Measurements from ENCODE around the gene PRR23B. TPM values are rescaled to one million over a fixed set of nuclear protein-coding genes. Genes with fewer than 3 reads are reported as not detected.
"Not testable (repeated sequence)": the region's sequence is repeated elsewhere in the genome, so short reads cannot be mapped to it uniquely, and the experiment has no call there.

Gene PRR23B
- not detected for total RNA-seq
- polyA plus RNA-seq (ENCODE audit: insufficient read length in 2 of 2): not detected
- long read RNA-seq, donor 1: 0 reads
- long read RNA-seq, donor 2, partial matches to known transcripts: 0 of 1 reads
- long read RNA-seq, donor 2, other reads (novel, unspliced or antisense): 0 of 1 reads
- long read RNA-seq, donor 3: 0 reads
- long read RNA-seq, donor 4: 0 reads

DNA sequence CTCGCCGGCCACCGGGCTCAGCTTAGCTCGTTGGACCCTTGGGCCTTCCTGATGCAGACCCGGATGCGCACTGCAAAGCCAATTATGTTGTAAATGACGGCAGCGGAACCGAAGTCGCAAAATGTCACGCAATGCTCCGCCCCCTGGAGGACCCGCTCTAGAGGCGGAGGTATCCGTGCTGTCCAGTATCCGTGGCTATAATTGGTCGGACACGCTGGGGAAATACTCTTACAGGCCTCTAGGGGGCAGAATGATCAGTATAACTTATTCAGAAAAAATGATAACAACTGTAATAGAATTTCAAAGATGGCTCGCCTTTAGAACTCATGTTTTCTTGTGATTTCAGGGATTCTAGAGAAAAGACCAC is at the start of gene PRR23B:
TSS of gene PRR23B (minus strand) at position 59 of the 367 bp plus-strand sequence. CDS start 265 bp downstream, outside the sequence.
- Histone ChIP-seq H3K27ac (ENCODE audit: low read depth, low read length) (no peak within 1 kb of the TSS), H3K9me3 (ENCODE audit: control insufficient read depth, insufficient read depth, low read length) (no peaks in the 10 kb centered on the region), H3K4me1 (ENCODE audit: control insufficient read depth, insufficient read depth, low read length) (no peaks in the 10 kb centered on the region), H3K4me3 (ENCODE audit: low read depth, low read length) (no peak within 1 kb of the TSS), H3K36me3 (ENCODE audit: control insufficient read depth, insufficient read depth, low read length) (no peaks in the 10 kb centered on the region), H3K27me3 (ENCODE audit: control insufficient read depth, insufficient read depth, low read length) (peaks cover 2% of the 10 kb centered on the region)
- 71% methylated on average over 15 of the region's 19 CpGs for WGBS (ENCODE audit: insufficient coverage)
- no peak for DNase-seq (ENCODE audit: low read depth in 4 of 6, low spot score in 6 of 6)

DNA sequence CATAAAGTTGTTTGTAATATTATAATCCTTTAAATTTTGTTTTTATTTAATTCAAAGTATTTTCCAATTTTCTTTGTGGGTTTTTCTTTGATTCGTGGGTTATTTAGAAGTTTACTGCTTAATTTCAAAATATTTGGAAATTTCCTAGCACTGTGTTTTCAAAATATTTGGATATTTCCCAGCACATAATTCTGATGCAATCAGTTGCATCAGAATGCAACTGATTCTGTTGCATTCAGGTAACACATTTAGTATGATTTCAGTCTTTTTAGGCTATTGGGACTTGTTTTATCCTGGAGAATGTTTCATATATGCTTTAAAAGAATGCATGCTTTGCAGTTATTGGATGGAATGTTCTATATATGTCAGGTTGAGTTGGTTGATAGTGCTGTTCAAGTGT is 42.2 kb upstream of the PRR23B start:
- Histone ChIP-seq H3K27ac (ENCODE audit: low read depth, low read length) (no peak overlapping the region), H3K9me3 (ENCODE audit: control insufficient read depth, insufficient read depth, low read length) (no peaks in the 10 kb centered on the region), H3K27me3 (ENCODE audit: control insufficient read depth, insufficient read depth, low read length) (no peaks in the 10 kb centered on the region), H3K4me1 (ENCODE audit: control insufficient read depth, insufficient read depth, low read length) (no peaks in the 10 kb centered on the region), H3K4me3 (ENCODE audit: low read depth, low read length) (no peak overlapping the region), H3K36me3 (ENCODE audit: control insufficient read depth, insufficient read depth, low read length) (no peaks in the 10 kb centered on the region)
- DNase-seq (ENCODE audit: low read depth in 4 of 6, low spot score in 6 of 6): no peak
- no CpG with 5 or more reads among the region's 1 CpG for WGBS (ENCODE audit: insufficient coverage)

DNA sequence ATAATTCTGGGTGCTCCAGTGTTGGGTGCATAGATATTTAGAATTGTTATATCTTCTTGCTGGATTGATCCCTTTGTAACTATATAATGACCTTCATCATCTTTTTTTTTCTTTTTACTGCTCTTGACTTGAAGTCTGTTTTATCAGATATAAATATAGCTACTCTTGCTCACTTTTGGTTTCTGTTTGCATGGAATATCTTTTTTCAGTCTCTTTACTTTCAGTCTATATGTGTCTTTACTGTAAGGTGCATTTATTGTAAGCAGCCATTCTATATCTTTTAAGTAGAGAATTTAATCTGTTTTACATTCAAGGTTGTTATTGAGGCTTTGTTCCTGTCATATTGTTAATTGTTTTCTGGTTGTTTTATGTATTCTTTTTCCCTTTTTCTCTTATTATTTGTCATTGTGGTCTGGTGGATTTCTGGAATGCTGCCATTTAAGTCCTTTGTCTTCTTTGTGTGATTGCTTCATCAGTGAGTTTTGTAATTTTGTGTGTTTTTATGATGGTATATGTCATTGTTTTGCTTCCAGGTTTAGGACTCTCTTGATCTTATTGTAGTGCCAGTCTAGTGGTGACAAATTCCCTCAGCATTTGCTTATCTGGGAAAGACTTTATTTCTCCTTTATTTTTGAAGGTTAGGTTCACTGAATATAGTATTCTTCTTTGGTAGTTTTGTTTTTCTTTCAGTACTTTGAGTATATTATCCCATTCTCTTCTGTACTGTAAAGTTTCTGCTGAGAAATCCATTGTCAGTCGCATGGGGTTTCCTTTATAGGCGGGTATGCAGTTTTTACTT is 32.3 kb upstream of the PRR23B start:
- H3K9me3 ChIP-seq (ENCODE audit: control insufficient read depth, insufficient read depth, low read length): peaks cover 1% of the 10 kb centered on the region
- WGBS (ENCODE audit: insufficient coverage): no CpG with 5 or more reads among the region's 2 CpGs
- DNase-seq (ENCODE audit: low read depth in 4 of 6, low spot score in 6 of 6): no peak
- H3K27me3 ChIP-seq (ENCODE audit: control insufficient read depth, insufficient read depth, low read length): no peaks in the 10 kb centered on the region
- no peaks in the 10 kb centered on the region for H3K4me1 ChIP-seq (ENCODE audit: control insufficient read depth, insufficient read depth, low read length)
- no peaks in the 10 kb centered on the region for H3K36me3 ChIP-seq (ENCODE audit: control insufficient read depth, insufficient read depth, low read length)
- no peak overlapping the region for H3K4me3 ChIP-seq (ENCODE audit: low read depth, low read length)
- H3K27ac ChIP-seq (ENCODE audit: low read depth, low read length): no peak overlapping the region

DNA sequence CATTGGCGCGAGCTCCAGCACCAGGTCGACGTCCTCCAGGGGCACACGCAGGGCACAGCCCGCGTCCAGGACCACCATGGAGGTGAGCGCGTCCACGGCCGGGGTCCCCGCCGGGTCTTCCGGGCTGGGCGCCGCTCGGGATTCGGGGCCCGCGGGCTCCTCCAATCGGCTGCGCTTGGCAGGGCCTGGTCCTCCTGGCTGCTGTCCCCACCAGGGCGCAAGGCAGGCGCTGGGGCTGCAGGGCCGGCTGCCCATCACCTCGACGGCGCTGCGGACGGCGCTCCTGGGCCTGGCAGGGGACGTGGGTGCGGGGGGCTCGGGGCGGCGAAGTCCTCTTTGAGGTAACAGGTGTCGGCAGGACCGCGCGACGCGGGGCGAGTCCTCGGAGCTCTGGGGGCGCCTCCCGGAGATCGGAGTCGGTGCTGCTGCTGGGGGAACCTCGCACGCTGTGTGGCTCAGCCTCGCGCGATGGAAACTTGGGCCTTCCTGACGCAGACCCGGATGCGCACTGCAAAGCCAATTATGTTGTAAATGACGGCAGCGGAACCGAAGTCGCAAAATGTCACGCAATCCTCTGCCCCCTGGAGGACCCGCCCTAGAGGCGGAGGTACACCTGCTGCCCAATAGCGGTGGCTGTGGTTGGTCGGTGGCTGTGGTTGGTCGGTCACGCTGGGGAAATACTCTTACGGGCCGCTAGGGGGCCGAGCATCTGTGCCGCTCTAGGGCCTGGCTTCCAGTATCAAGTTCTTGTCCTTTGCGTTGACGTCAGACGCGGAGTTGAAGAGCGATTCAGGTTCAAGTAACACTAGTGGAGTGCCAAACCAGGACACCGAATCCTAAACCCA is 23.9 kb upstream of the PRR23B start, which contains the start of gene PRR23C:
TSS of gene PRR23C (minus strand) at position 527 of the 845 bp plus-strand sequence. CDS start at position 255, 272 bp downstream.
- WGBS (ENCODE audit: insufficient coverage): 50% methylated on average over 76 of the region's 77 CpGs
- H3K27ac ChIP-seq (ENCODE audit: low read depth, low read length): no peak within 1 kb of the TSS
- DNase-seq (ENCODE audit: low read depth in 4 of 6, low spot score in 6 of 6): no peak
- H3K27me3 ChIP-seq (ENCODE audit: control insufficient read depth, insufficient read depth, low read length): no peaks in the 10 kb centered on the region
- H3K36me3 ChIP-seq (ENCODE audit: control insufficient read depth, insufficient read depth, low read length): no peaks in the 10 kb centered on the region
- H3K9me3 ChIP-seq (ENCODE audit: control insufficient read depth, insufficient read depth, low read length): no peaks in the 10 kb centered on the region
- H3K4me1 ChIP-seq (ENCODE audit: control insufficient read depth, insufficient read depth, low read length): no peaks in the 10 kb centered on the region
- H3K4me3 ChIP-seq (ENCODE audit: low read depth, low read length): no peak within 1 kb of the TSS

DNA sequence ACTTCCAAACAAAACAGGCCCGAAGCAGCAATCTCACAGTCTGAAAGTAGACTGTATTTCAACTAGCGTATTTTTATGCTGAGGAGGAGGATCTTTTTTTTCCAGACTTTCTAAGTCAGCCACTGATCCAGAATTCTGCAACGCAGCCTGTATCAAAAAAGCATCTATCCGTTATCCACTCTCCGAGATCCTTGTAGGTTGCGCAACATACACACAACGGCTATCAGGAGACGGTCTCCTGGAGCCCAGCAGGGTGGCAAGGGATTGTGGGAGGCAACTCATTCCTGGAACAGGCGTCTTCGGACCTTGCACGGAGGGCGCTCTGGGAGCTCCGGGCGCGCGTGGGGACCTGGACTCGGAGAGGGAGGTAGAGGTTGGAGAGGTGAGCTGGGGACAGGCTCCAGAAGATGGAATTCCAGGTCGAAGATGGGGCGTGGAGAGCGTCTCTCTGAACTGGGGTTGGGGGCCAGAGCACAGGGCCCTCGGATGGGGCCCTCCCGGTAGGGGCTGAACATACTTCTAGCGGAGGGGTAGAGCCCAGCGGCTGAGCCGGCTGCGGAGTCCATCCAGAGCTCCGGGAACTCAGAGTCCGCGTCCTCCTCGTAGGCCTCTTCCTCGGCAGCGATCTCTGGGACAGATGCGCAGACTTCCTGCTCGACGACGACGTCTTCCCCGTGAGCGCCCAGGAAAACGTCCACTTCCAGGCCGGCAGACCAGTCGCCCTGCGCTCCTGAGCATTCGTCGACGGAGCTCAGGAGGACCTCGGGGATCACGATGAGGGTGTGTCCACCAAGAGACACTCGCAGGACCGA is 23.0 kb upstream of the PRR23B start:
- Histone ChIP-seq H3K27ac (ENCODE audit: low read depth, low read length) (no peak overlapping the region), H3K36me3 (ENCODE audit: control insufficient read depth, insufficient read depth, low read length) (no peaks in the 10 kb centered on the region), H3K4me3 (ENCODE audit: low read depth, low read length) (no peak overlapping the region), H3K9me3 (ENCODE audit: control insufficient read depth, insufficient read depth, low read length) (no peaks in the 10 kb centered on the region), H3K27me3 (ENCODE audit: control insufficient read depth, insufficient read depth, low read length) (no peaks in the 10 kb centered on the region), H3K4me1 (ENCODE audit: control insufficient read depth, insufficient read depth, low read length) (no peaks in the 10 kb centered on the region)
- WGBS (ENCODE audit: insufficient coverage): 75% methylated on average over 48 of the region's 50 CpGs
- DNase-seq (ENCODE audit: low read depth in 4 of 6, low spot score in 6 of 6): no peak

DNA sequence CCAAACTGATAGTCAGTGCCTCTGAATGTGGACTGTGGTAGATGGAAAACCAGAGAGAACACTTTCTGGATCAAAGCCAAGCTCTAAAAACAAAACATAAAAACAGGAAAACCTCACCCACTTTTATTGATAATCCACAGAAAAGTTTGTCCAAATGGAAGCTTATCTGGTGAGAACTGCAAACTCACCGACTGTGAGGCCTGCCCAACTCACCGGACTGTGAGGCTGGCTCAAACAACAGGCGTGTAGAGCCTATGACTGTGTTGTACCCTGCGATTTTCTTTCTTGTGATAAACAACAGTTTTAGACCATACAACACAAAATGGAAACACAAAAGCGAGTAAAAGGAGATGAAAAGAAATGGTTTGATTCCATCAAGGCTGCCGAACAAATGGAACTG is 16.8 kb upstream of the PRR23B start:
- Histone ChIP-seq H3K36me3 (ENCODE audit: control insufficient read depth, insufficient read depth, low read length) (no peaks in the 10 kb centered on the region), H3K27me3 (ENCODE audit: control insufficient read depth, insufficient read depth, low read length) (no peaks in the 10 kb centered on the region), H3K27ac (ENCODE audit: low read depth, low read length) (no peak overlapping the region), H3K4me3 (ENCODE audit: low read depth, low read length) (no peak overlapping the region), H3K4me1 (ENCODE audit: control insufficient read depth, insufficient read depth, low read length) (no peaks in the 10 kb centered on the region), H3K9me3 (ENCODE audit: control insufficient read depth, insufficient read depth, low read length) (no peaks in the 10 kb centered on the region)
- 84% methylated on average over 4 of the region's 6 CpGs for WGBS (ENCODE audit: insufficient coverage)
- no peak for DNase-seq (ENCODE audit: low read depth in 4 of 6, low spot score in 6 of 6)

DNA sequence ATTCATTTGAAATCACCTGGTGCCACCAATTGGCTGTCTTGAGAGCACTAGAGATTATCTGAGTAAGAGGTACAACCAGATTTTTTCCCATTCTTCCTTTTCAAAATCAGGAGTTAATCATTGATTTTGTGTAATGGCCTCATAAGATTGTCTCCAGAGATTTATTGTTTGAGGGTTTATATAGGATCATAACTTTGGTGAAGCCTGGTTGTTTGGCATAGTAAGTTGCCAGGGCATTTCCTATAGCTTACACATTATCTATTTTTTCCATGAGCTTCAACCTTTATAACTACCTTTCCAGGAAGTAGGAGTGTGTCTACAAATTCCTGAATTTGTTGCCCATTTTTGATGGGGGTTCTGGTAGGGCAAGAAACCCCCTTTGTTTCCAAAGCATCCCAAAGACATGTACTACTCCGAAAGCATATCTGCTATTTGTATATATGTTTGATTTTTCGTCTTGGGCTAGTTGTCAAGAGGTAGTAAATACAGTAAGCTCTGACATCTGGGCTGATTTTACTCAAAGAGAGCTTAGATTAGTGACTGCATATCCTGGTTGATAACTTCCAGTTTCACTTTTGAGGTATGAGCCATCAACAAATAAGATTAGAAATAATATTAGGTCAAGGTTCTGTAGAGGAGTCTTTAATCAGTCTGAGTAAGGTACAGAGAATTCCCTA is 11.7 kb upstream of the PRR23B start:
- WGBS (ENCODE audit: insufficient coverage): no CpG with 5 or more reads among the region's 2 CpGs

DNA sequence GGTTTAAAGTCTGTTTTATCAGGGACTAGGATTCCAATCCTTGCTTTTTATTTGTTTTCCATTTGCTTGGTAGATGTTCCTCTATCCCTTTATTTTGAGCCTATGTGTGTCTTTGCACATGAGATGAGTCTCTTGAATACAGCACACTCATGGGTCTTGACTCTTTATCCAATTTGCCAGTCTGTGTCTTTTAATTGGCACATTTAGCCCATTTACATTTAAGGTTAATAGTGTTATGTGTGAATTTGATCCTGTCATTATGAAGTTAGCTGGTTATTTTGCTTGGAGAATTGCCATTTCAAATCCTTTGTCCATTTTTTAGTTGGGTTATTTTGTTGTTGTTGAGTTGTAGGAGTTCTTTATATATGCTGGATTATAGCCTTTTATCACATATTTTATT is 9.8 kb upstream of the PRR23B start:
- not testable (repeated sequence) for H3K4me3 ChIP-seq (ENCODE audit: low read depth, low read length); H3K4me1 ChIP-seq (ENCODE audit: control insufficient read depth, insufficient read depth, low read length); H3K36me3 ChIP-seq (ENCODE audit: control insufficient read depth, insufficient read depth, low read length); H3K27ac ChIP-seq (ENCODE audit: low read depth, low read length); DNase-seq (ENCODE audit: low read depth in 4 of 6, low spot score in 6 of 6); H3K9me3 ChIP-seq (ENCODE audit: control insufficient read depth, insufficient read depth, low read length); H3K27me3 ChIP-seq (ENCODE audit: control insufficient read depth, insufficient read depth, low read length)

More for the DNA sequence above, 11.7 kb upstream of the PRR23B start:
- Histone ChIP-seq H3K27ac (ENCODE audit: low read depth, low read length) (no peak overlapping the region), H3K36me3 (ENCODE audit: control insufficient read depth, insufficient read depth, low read length) (no peaks in the 10 kb centered on the region), H3K4me1 (ENCODE audit: control insufficient read depth, insufficient read depth, low read length) (no peaks in the 10 kb centered on the region), H3K27me3 (ENCODE audit: control insufficient read depth, insufficient read depth, low read length) (no peaks in the 10 kb centered on the region), H3K4me3 (ENCODE audit: low read depth, low read length) (no peak overlapping the region), H3K9me3 (ENCODE audit: control insufficient read depth, insufficient read depth, low read length) (no peaks in the 10 kb centered on the region)
- DNase-seq (ENCODE audit: low read depth in 4 of 6, low spot score in 6 of 6): no peak

DNA sequence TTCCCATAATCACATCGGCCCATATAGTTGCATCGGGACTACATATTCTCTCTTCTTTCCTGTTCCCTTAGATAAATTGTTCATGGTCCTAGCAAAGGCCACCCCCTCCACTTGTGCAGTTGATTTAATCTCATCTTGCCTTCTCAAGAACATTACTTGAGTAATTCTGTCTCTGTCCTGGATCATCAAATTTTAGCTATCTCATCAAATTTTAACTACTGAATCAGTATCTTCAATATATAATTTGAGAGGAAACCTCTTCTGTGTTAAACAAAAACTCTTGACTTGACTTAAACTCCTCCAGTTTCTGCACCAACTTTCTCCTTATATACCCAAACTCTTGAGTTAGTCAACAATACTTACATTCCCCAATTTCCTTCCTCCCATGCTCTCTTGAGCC is 4.2 kb upstream of the PRR23B start:
- no peaks in the 10 kb centered on the region for H3K27me3 ChIP-seq (ENCODE audit: control insufficient read depth, insufficient read depth, low read length)
- H3K9me3 ChIP-seq (ENCODE audit: control insufficient read depth, insufficient read depth, low read length): no peaks in the 10 kb centered on the region
- DNase-seq (ENCODE audit: low read depth in 4 of 6, low spot score in 6 of 6): no peak
- WGBS (ENCODE audit: insufficient coverage): 92% methylated on average over 2 of the region's 2 CpGs
- no peaks in the 10 kb centered on the region for H3K4me1 ChIP-seq (ENCODE audit: control insufficient read depth, insufficient read depth, low read length)
- H3K4me3 ChIP-seq (ENCODE audit: low read depth, low read length): no peak overlapping the region
- H3K36me3 ChIP-seq (ENCODE audit: control insufficient read depth, insufficient read depth, low read length): no peaks in the 10 kb centered on the region
- H3K27ac ChIP-seq (ENCODE audit: low read depth, low read length): no peak overlapping the region

Data from spinal cord (tissue), 10 donors.